GM18519 (cell line): ENCODE measurements around the gene SPTAN1.
"Not testable (repeated sequence)": the region's sequence is repeated elsewhere in the genome, so short reads cannot be mapped to it uniquely, and the experiment has no call there.

Experiments used
- ATAC-seq: cut with Tn5 transposase; IDR thresholded peaks from one replicate; pipeline ENCODE4 v1.9.1; 2021; ENCODE audit warnings: mild to moderate bottlenecking, moderate library complexity; ENCODE audit not compliant: unreplicated experiment, low FRiP score

Gene SPTAN1

GRCh38 chr9:128552153-128552743 lies at the start of gene SPTAN1:
Gene SPTAN1 (plus strand): TSS chr9:128552587. CDS start chr9:128566741, 14,154 bp downstream.
- peak; percentile 56 for ATAC-seq

- not testable (repeated sequence) for ATAC-seq
These were observed 49.0 kb upstream of the SPTAN1 start for GRCh38 chr9:128503415-128503825.

- no peak for ATAC-seq
These were observed 48.5 kb upstream of the SPTAN1 start for GRCh38 chr9:128503870-128504269.

- ATAC-seq: peak; percentile 66
These were observed 47.6 kb upstream of the SPTAN1 start, which contains the start of gene GLE1 for GRCh38 chr9:128504485-128505413. Gene GLE1 (plus strand): TSS chr9:128504719. CDS start chr9:128504806, 87 bp downstream.

DNA sequence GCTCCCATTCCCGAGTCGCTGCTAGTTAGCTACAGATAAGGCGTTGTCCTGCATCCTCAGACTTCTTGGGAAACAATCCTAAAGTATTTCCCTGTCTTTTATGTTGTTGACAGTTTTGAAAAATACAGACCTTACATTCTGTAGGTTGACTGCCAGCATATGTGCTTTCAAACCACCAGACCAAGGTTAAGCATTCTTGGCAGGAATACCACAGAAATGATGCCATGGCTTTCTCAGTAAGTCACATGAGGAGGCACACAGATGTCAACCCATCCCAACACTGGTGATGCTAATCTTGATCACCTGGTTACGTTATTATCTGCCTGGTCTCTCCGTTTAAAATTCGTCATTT lies 47.0 kb upstream of the SPTAN1 start:
- ATAC-seq: no peak

DNA sequence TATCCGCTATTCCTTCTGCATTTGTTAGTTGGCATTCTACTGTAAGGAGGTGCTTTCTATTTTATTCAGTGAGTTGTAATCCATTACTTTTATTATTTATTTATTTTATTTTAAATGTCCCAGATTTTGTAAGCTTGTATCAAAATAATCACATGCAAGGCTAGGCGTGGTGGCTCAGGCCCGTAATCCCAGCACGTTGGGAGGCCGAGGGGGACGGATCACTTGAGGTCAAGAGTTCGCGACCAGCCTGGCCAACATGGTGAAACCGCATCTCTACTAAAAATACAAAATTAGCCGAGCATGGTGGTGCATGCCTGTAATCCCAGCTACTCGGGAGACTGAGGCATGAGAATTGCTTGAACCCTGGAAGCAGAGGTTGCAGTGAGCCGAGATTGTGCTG lies 46.5 kb upstream of the SPTAN1 start:
- ATAC-seq: not testable (repeated sequence)

- no peak for ATAC-seq
These were observed 39.6 kb upstream of the SPTAN1 start for GRCh38 chr9:128512820-128513219.

- no peak for ATAC-seq
These were observed 30.4 kb upstream of the SPTAN1 start for GRCh38 chr9:128521956-128522355.

- ATAC-seq: no peak
These were observed 29.0 kb upstream of the SPTAN1 start for GRCh38 chr9:128523199-128523925.

- ATAC-seq: no peak
These were observed 25.7 kb upstream of the SPTAN1 start for GRCh38 chr9:128526720-128527119.

GRCh38 chr9:128528445-128529160 lies 23.8 kb upstream of the SPTAN1 start:
- ATAC-seq: no peak

DNA sequence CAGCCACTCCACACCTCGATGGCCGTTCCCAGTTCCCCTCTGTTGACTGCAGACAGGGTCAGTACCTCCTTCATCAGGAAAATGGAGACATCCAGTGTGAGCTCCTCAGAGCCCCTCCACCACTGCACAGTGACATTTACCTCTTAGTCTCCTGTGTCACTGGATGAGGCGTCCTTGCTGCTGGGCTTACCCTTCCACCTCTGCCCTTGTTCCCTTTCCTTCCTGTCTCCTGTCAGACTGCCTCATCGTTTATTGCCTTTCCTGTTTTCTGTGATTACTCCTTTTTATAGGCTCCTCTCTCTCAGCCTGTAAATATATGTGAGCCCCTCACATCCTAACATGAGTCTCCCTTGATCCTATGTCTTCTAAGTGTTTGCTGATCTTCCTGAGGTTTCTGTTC lies 23.2 kb upstream of the SPTAN1 start:
- no peak for ATAC-seq

GRCh38 chr9:128532581-128532980 lies 19.8 kb upstream of the SPTAN1 start:
- no peak for ATAC-seq

DNA sequence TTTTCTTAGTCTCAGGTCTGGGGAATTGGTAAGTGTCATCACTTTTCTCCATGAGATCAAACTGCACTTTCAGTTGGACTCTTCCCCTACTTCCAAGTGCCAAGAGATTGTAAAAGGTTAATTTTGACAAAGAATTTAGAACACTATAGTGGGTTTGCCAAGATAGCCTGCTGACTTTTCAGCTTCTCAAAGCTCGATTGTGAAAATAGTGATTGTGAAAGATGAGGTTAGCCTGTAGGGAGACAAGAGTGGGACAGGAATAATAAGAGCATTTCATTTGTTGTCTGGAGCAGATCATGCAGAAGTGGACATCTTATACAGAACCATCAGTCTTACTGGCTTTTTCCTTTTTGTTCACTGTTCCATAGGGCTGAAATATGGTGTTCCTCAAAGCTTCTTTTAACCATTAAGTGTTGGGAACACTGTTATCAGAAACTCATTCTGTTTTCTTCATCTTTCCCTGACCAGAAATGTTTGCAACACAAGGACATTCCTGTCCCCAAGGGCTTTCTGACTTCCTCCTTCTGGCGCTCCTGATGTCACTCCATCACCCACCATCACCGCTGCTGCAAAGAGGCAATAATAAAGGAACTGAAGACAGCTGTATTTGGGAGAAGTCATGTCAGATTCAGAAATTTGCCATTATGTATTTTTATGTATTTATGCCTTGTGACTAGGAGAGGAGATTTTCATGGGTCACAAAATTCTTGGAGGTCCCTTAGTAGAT lies 11.6 kb upstream of the SPTAN1 start:
- ATAC-seq: no peak

DNA sequence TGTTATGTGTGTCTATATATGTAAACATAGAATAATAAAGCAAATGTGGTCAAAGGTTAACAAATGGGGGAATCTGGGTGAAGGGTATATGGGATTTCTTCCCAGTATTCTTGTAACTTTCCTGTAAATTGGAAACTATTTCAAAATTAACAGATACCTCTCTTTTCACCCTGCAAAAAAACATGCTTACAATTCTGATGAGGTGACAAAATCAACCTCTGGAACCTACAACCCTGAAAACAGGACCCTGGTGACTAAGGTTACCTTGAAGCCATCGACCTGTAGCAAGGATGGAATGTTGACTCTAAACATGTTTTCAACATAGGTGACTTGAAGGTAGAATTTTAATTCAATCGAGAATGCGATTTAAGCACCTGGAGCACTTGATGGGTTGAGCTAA lies 5.9 kb upstream of the SPTAN1 start:
- ATAC-seq: no peak

DNA sequence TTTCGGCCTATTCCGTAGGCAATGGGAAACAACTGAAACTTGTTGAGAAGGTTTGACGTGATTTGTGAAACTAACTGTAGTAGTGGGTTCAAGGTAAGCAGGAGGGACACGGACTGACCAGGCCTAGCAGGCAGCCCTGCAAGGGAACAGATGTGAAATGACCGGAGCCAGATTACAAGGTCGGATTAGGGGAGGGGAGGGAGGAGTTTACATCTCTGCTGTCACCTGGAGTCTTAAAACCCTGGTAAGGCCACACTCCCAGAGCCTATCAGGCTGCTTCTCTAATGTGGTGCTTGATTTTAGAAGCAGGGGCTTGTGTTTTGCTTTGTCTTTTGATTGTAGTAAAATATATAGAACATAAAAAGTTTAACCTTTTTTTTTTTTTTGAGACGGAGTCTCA lies 3.5 kb upstream of the SPTAN1 start:
- no peak for ATAC-seq

- no peak for ATAC-seq
These were observed 2.2 kb upstream of the SPTAN1 start for GRCh38 chr9:128550226-128550625.

DNA sequence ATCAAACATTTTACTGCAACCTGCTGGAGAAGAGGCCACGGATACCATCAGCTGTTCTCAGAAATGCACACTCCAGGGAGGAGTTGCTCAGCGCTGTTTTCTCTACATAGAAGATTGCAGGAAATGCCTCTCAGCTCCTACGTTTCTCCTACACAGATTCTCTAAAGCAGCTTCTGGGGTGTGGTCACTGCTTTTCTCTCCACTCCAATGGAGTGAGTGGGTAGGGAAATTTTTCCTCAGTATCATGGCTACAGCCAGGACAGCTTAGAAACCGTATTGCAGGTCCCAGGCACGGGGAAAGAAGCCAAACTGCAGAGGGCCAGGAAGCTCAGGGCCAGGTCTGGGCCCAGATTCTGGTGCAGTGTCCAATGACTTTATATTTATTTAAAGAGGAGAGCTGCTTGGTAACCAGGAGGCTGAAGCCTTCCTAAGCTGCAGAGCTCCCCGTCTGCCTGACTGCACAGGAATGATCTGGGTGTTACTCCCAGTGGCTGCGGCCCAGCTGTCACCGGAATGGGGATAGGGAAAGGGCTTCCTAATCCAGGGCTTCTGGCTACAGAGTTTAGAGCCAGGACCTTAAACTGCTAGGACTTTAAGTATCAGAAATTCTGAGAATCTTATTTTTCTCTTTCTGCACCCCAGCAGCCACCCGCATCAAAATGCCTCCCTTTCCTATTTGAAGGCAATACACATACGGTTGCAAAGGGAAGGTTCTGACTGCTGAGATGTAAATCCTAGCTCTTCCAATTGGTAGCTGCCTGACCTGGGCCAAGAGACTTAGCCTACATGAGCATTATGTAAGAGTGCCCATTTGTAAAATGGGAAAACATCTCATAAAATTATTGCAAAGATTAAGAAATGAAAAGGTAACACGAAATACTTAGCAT lies 1.4 kb upstream of the SPTAN1 start:
- no peak for ATAC-seq

GRCh38 chr9:128551657-128552152 lies 682 bp upstream of the SPTAN1 start:
- ATAC-seq: peak; percentile 15
